HFF-Myc (cell line): ENCODE measurements around the gene TFG.

Source experiments
- DNase-seq: peaks from one replicate; pipeline ENCODE4 v3.0.0-alpha.2; 2011; ENCODE audit warnings: low read depth; ENCODE audit errors: extremely low read depth
- H3K4me3 ChIP-seq: replicated peaks from 2 replicates; pipeline ENCODE4 v1.5.1; 2011; ENCODE audit warnings: low read depth, mild to moderate bottlenecking, control low read depth, low read length
- CTCF ChIP-seq: IDR thresholded peaks from 2 replicates; pipeline ENCODE4 v1.5.1; 2012; ENCODE audit warnings: mild to moderate bottlenecking, low read depth, low read length, control low read depth; ENCODE audit errors: missing control alignments

Gene TFG

DNA sequence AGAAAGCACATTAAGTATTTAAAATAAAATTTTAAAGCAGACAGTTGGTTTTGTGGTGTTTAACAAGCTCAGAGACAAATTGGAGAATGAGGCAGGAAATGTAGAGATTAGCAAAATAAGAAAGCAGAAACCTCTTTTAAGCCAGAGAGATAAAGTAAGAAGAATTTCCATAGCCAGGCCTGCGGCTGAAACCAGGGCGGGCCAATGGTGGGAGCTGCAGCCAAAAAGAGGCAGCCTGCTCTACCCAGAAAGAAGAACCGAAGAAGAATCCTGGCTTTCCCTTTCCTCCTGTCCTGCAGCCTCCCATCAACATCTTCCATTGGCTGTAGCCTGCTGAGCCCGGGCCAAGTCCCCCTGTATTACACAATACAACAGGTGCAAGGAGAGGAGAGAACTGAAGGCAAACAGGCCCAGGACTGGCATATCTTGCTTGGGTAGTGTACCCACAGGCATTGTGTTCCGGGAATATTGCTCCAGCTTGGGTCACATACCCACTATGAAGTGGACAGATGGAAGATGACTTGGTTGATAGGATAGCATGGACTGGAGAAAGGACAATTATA lies 11.5 kb upstream of the TFG start:
- DNase-seq: no peak
- no peak overlapping the region for H3K4me3 ChIP-seq

GRCh38 chr3:100698736-100699135 lies 10.6 kb upstream of the TFG start:
- TF ChIP-seq CTCF: no peak
- no peak for DNase-seq
- H3K4me3 ChIP-seq: no peak overlapping the region

More for the DNA sequence above, 11.5 kb upstream of the TFG start:
- no peak for TF ChIP-seq CTCF

- TF ChIP-seq CTCF: no peak
- H3K4me3 ChIP-seq: no peak overlapping the region
- DNase-seq: no peak
Measured at GRCh38 chr3:100700708-100701107, 8.6 kb upstream of the TFG start.

GRCh38 chr3:100702082-100702979 lies 7.0 kb upstream of the TFG start:
- H3K4me3 ChIP-seq: no peak overlapping the region
- TF ChIP-seq CTCF: no peak
- DNase-seq: no peak

DNA sequence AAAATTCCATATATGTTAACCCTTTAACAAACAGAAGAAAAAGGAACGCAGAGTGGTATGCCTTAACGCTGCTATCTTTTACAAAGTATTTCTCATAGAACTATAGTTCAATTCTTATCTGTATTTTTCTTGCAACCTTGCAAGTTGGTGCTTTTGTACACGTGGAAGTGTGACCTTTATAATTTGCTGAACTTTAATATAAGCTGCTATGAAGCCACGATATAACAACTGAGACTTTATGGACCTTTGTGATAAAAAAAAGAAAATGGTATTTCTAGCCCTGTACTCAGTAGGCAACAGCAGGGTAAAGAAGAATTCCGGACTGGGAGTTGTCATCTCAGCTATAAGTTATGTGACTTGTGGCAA lies 6.3 kb upstream of the TFG start:
- TF ChIP-seq CTCF: no peak
- no peak for DNase-seq
- no peak overlapping the region for H3K4me3 ChIP-seq

DNA sequence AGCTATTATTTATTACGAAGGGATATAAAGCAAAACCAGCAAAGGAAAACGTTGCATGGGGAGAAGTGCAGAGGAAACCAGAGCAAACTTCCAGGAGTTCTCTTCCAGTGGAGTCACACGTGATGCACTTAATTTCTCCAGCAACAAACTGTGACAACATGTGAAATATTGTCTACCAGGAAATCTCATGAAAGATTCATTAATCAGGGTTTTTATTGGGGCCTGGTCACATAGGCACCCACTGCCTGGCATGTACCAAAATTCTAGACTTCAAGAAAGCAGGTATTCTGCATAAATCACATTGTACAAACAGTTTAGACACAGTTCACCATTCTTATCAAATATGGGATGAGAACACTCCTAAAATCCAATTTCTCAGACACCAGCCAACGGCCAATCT lies 5.4 kb upstream of the TFG start:
- DNase-seq: no peak
- no peak for TF ChIP-seq CTCF
- no peak overlapping the region for H3K4me3 ChIP-seq
